Measurements from ENCODE around the gene PPP1R7. TPM values are rescaled to one million over a fixed set of nuclear protein-coding genes. Genes with fewer than 3 reads are reported as not detected.

PPP1R7 gene
- total and polyA plus RNA-seq, 8 donors: 21.5 to 38.7 (median 31.5) TPM

DNA sequence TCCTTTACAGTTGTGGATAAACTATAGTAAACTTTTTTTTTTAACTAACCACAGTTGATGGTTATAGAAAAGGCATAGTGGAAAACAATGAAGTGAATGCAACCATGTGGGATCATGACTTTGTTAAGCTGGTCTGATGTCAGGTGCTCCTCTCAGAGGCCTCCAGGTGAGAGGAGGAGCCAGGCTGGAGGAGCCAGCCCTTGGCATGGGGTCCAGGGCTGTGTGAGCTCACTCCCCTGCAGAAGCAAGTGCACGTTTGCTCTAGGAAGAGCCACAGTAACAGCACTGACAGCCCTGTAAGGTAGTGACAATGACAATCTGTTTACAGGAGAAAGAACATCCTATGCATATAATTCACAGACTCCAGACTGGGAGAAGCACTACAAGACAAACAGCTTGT lies 5.7 kb downstream of the PPP1R7 start:
- DNase-seq: no peak
- TF ChIP-seq, protein P1, sequence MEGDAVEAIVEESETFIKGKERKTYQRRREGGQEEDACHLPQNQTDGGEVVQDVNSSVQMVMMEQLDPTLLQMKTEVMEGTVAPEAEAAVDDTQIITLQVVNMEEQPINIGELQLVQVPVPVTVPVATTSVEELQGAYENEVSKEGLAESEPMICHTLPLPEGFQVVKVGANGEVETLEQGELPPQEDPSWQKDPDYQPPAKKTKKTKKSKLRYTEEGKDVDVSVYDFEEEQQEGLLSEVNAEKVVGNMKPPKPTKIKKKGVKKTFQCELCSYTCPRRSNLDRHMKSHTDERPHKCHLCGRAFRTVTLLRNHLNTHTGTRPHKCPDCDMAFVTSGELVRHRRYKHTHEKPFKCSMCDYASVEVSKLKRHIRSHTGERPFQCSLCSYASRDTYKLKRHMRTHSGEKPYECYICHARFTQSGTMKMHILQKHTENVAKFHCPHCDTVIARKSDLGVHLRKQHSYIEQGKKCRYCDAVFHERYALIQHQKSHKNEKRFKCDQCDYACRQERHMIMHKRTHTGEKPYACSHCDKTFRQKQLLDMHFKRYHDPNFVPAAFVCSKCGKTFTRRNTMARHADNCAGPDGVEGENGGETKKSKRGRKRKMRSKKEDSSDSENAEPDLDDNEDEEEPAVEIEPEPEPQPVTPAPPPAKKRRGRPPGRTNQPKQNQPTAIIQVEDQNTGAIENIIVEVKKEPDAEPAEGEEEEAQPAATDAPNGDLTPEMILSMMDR (IDR thresholded peaks at IDR 0.05): no peak
- Histone ChIP-seq H3K27ac (no peak overlapping the region), H3K9me3 (no peaks in the 10 kb centered on the region), H3K36me3 (peaks cover 9 to 24% (median 10%) of the 10 kb centered on the region in 3 donors), H3K4me3 (no peak overlapping the region), H3K4me1 (peaks cover 0 to 6% (median 6%) of the 10 kb centered on the region in 3 donors), H3K27me3 (no peaks in the 10 kb centered on the region)
- ATAC-seq: no peak
- WGBS, 2 donors: 36 to 58% methylated on average over 1 of the region's 1 CpG
- intact Hi-C loops (cut with DNase I): no loop called here
- no peak for FAIRE-seq

- no peaks in the 10 kb centered on the region for H3K27me3 ChIP-seq
- intact Hi-C loops (cut with DNase I): no loop called here
- DNase-seq (no peak), FAIRE-seq (no peak), ATAC-seq (no peak)
- 83 to 84% methylated on average over 5 of the region's 5 CpGs for WGBS, 2 donors
- TF ChIP-seq, protein P1 (IDR thresholded peaks at IDR 0.05): no peak
- H3K27ac ChIP-seq: no peak overlapping the region
- no peaks in the 10 kb centered on the region for H3K4me1 ChIP-seq
- H3K36me3 ChIP-seq: peaks cover 9 to 28% (median 10%) of the 10 kb centered on the region in 3 donors
- no peaks in the 10 kb centered on the region for H3K9me3 ChIP-seq
- no peak overlapping the region for H3K4me3 ChIP-seq
These were observed 6.7 kb downstream of the PPP1R7 start for GRCh38 chr2:241156971-241157441.

DNA sequence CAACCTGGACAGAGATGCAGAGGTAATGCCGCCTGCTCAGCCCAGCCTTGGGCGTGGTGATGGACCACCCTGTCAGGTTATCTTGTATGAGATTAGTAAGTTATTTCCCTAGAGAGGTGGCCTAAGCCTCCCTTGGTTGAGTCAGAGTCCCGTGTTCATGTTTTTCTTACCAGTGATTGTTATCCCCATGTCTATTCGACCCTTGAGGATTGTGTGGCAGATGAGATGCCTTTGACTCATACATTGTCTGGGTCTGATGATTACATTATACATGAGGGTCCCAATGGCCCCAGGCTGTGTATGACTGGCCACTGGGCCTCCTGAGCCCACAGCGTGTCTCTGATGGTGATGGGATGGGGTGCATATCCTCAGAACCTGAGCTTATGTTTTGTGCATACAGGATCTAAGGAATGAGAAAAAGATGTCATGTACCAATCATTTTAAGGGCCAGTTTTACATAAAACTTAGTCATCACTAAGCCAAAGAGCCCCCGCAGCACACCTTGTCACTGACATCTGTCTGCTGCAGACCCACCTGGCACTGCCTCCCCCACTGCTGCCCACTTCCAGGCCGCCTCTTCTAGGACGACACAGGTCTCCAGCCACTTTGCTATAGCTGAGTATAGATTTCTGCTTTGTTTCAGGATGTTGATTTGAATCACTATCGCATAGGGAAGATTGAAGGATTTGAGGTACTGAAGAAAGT lies 7.7 kb downstream of the PPP1R7 start:
- Histone ChIP-seq H3K27ac (no peak overlapping the region), H3K27me3 (no peaks in the 10 kb centered on the region), H3K9me3 (no peaks in the 10 kb centered on the region), H3K4me1 (no peaks in the 10 kb centered on the region), H3K36me3 (peaks cover 9 to 28% (median 10%) of the 10 kb centered on the region in 3 donors), H3K4me3 (no peak overlapping the region)
- ATAC-seq (no peak), DNase-seq (no peak), FAIRE-seq (no peak)
- WGBS, 2 donors: 93 to 95% methylated on average over 9 of the region's 9 CpGs
- TF ChIP-seq, protein P1 (IDR thresholded peaks at IDR 0.05): no peak
- intact Hi-C loops (cut with DNase I): no loop called here

- Histone ChIP-seq H3K27ac (no peak overlapping the region), H3K27me3 (no peaks in the 10 kb centered on the region), H3K36me3 (peaks cover 9 to 31% (median 10%) of the 10 kb centered on the region in 3 donors), H3K4me1 (no peaks in the 10 kb centered on the region), H3K4me3 (no peak overlapping the region), H3K9me3 (no peaks in the 10 kb centered on the region)
- 88 to 90% methylated on average over 8 of the region's 8 CpGs for WGBS, 2 donors
- DNase-seq (no peak), FAIRE-seq (no peak), ATAC-seq (no peak)
- intact Hi-C loops (cut with DNase I): no loop called here
- TF ChIP-seq, protein P1 (IDR thresholded peaks at IDR 0.05): no peak
These were observed 8.3 kb downstream of the PPP1R7 start for GRCh38 chr2:241158546-241158900.

GRCh38 chr2:241159116-241159515 lies 8.8 kb downstream of the PPP1R7 start:
- TF ChIP-seq, protein P1 (IDR thresholded peaks at IDR 0.05): no peak
- Histone ChIP-seq H3K9me3 (no peaks in the 10 kb centered on the region), H3K36me3 (peaks cover 9 to 36% (median 10%) of the 10 kb centered on the region in 3 donors), H3K4me3 (no peak overlapping the region), H3K27me3 (no peaks in the 10 kb centered on the region), H3K27ac (no peak overlapping the region), H3K4me1 (no peaks in the 10 kb centered on the region)
- 95 to 99% methylated on average over 5 of the region's 5 CpGs for WGBS, 2 donors
- ATAC-seq: no peak
- no peak for DNase-seq
- intact Hi-C loops (cut with DNase I): no loop called here
- no peak for FAIRE-seq
